ENCODE results near the gene ATRNL1. TPM values are rescaled to one million over a fixed set of nuclear protein-coding genes. Genes with fewer than 3 reads are reported as not detected.

Gene ATRNL1
- total RNA-seq, 2 experiments from 2014 or later, result not detected

DNA sequence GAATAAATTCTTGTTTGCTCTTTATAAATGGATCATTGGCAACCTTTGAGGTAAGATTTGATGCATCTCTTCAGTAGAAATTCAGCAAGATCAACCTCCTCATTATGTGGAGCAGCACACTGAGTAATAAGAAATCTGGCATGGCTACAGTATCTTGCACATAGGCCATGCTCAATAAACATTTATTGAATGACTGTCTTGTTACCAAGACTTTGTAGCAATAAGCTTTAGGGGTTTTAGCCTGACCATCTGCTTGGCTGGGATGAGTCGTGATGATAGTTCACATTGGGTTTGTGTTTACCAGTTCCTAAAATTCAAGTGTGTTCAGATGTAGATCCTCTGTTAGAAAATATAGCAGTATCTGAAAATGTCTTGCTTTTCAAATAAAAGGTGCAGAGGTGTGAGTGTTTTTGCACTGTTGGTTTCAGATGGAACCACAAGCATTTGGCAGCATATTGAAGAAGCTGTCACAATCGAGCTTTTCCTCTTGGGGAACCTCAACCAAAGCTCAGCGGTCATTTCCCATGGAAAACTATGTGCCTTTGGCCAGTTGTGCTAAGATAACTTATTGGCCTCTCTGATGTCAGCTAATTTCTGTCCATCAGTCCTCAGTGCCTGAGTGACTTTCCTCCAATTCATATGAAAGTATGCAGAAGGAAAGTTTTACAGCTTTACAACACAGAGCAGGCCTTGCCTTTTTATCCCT is 737.3 kb downstream of the ATRNL1 start:
- no peaks in the 10 kb centered on the region for H3K79me2 ChIP-seq (ENCODE audit: insufficient read depth, low read depth, low read length)
- H2AFZ ChIP-seq (ENCODE audit: low read length), result no peak overlapping the region
- H3K27ac ChIP-seq (ENCODE audit: low read depth, low read length, poor library complexity, severe bottlenecking), result no peak overlapping the region
- no peaks in the 10 kb centered on the region for H3K4me1 ChIP-seq (ENCODE audit: insufficient read depth, low read length, poor library complexity, severe bottlenecking)
- no peak overlapping the region for H3K4me3 ChIP-seq (ENCODE audit: low read depth, low read length, poor library complexity, severe bottlenecking)
- POLR2A ChIA-PET, result interaction anchor here (0.5 kb wide), 1 partner anchor 471 kb away, joined by 3 read pairs; no protein-coding TSS in a partner anchor
- no peaks in the 10 kb centered on the region for H3K9me3 ChIP-seq (ENCODE audit: low read length)
- BruUV-seq (replicated peaks), result no TSS peak
- H3K4me2 ChIP-seq (ENCODE audit: low read length), result no peak overlapping the region
- no peak for TF ChIP-seq EZH2phosphoT487 (IDR thresholded peaks at IDR 0.05; ENCODE audit: borderline replicate concordance, low read depth, low read length)
- H4K20me1 ChIP-seq (ENCODE audit: insufficient read depth, low read length), result no peaks in the 10 kb centered on the region
- intact Hi-C loops (cut with micrococcal nuclease; ENCODE audit: unreplicated experiment), result no loop called here
- no peak for DNase-seq (ENCODE audit: low spot score)
- no peaks in the 10 kb centered on the region for H3K9me2 ChIP-seq (ENCODE audit: insufficient read depth, low read length)
- no peaks in the 10 kb centered on the region for H3K36me3 ChIP-seq (ENCODE audit: insufficient read depth, low read length)
- CTCF ChIA-PET (ENCODE audit: unreplicated experiment), result no interaction called here

- intact Hi-C loops (cut with micrococcal nuclease; ENCODE audit: unreplicated experiment), result no loop called here
- CTCF ChIA-PET (ENCODE audit: unreplicated experiment), result no interaction called here
- Histone ChIP-seq H3K4me1 (ENCODE audit: insufficient read depth, low read length, poor library complexity, severe bottlenecking) (no peaks in the 10 kb centered on the region), H3K9me3 (ENCODE audit: low read length) (no peaks in the 10 kb centered on the region), H3K79me2 (ENCODE audit: insufficient read depth, low read depth, low read length) (no peaks in the 10 kb centered on the region), H3K4me2 (ENCODE audit: low read length) (no peak overlapping the region), H3K27ac (ENCODE audit: low read depth, low read length, poor library complexity, severe bottlenecking) (no peak overlapping the region), H3K4me3 (ENCODE audit: low read depth, low read length, poor library complexity, severe bottlenecking) (no peak overlapping the region), H2AFZ (ENCODE audit: low read length) (no peak overlapping the region), H3K36me3 (ENCODE audit: insufficient read depth, low read length) (no peaks in the 10 kb centered on the region), H4K20me1 (ENCODE audit: insufficient read depth, low read length) (no peaks in the 10 kb centered on the region), H3K9me2 (ENCODE audit: insufficient read depth, low read length) (no peaks in the 10 kb centered on the region)
- BruUV-seq (replicated peaks), result no TSS peak
- no peak for DNase-seq (ENCODE audit: low spot score)
- POLR2A ChIA-PET, result interaction anchor here (0.5 kb wide), 1 partner anchor 471 kb away, joined by 3 read pairs; no protein-coding TSS in a partner anchor
- TF ChIP-seq CTCF (conservative IDR thresholded peaks at IDR 0.05; ENCODE audit: low read length) (no peak), EZH2phosphoT487 (IDR thresholded peaks at IDR 0.05; ENCODE audit: borderline replicate concordance, low read depth, low read length) (no peak)
Observed at GRCh38 chr10:115831016-115831415, 737.9 kb downstream of the ATRNL1 start.

GRCh38 chr10:115833119-115833518 is 740.0 kb downstream of the ATRNL1 start:
- H3K79me2 ChIP-seq (ENCODE audit: insufficient read depth, low read depth, low read length), result no peaks in the 10 kb centered on the region
- H3K27ac ChIP-seq (ENCODE audit: low read depth, low read length, poor library complexity, severe bottlenecking), result no peak overlapping the region
- BruUV-seq (replicated peaks), result no TSS peak
- ChIA-PET CTCF (ENCODE audit: unreplicated experiment) (no interaction called here), POLR2A (no interaction called here)
- H3K4me3 ChIP-seq (ENCODE audit: low read depth, low read length, poor library complexity, severe bottlenecking), result no peak overlapping the region
- H2AFZ ChIP-seq (ENCODE audit: low read length), result no peak overlapping the region
- H4K20me1 ChIP-seq (ENCODE audit: insufficient read depth, low read length), result no peaks in the 10 kb centered on the region
- H3K36me3 ChIP-seq (ENCODE audit: insufficient read depth, low read length), result no peaks in the 10 kb centered on the region
- TF ChIP-seq EZH2phosphoT487 (IDR thresholded peaks at IDR 0.05; ENCODE audit: borderline replicate concordance, low read depth, low read length) (no peak), CTCF (conservative IDR thresholded peaks at IDR 0.05; ENCODE audit: low read length) (no peak)
- DNase-seq (ENCODE audit: low spot score), result no peak
- H3K9me3 ChIP-seq (ENCODE audit: low read length), result no peaks in the 10 kb centered on the region
- no peaks in the 10 kb centered on the region for H3K4me1 ChIP-seq (ENCODE audit: insufficient read depth, low read length, poor library complexity, severe bottlenecking)
- intact Hi-C loops (cut with micrococcal nuclease; ENCODE audit: unreplicated experiment), result no loop called here
- H3K9me2 ChIP-seq (ENCODE audit: insufficient read depth, low read length), result no peaks in the 10 kb centered on the region
- H3K4me2 ChIP-seq (ENCODE audit: low read length), result no peak overlapping the region
